GM19455 (cell line): ENCODE data around the gene MFSD6.

Source experiments
- ATAC-seq: cut with Tn5 transposase; IDR thresholded peaks from one replicate; pipeline ENCODE4 v1.9.1; 2021; ENCODE audit not compliant: unreplicated experiment

The MFSD6 gene

GRCh38 chr2:190435031-190435670 lies 27.0 kb downstream of the MFSD6 start:
- ATAC-seq: no peak

GRCh38 chr2:190436557-190436956 lies 28.4 kb downstream of the MFSD6 start:
- ATAC-seq: no peak

- no peak for ATAC-seq
Observed at GRCh38 chr2:190440113-190440512, 32.0 kb downstream of the MFSD6 start.

GRCh38 chr2:190441564-190441963 lies 33.4 kb downstream of the MFSD6 start:
- no peak for ATAC-seq

- ATAC-seq: no peak
Observed at GRCh38 chr2:190443055-190443454, 34.9 kb downstream of the MFSD6 start.

- ATAC-seq: no peak
Observed at GRCh38 chr2:190443778-190444481, 35.8 kb downstream of the MFSD6 start.

GRCh38 chr2:190444976-190445375 lies 36.8 kb downstream of the MFSD6 start:
- ATAC-seq: no peak

GRCh38 chr2:190446193-190446592 lies 38.0 kb downstream of the MFSD6 start:
- ATAC-seq: no peak

- no peak for ATAC-seq
Observed at GRCh38 chr2:190446750-190447516, 38.8 kb downstream of the MFSD6 start.

GRCh38 chr2:190447766-190448165 lies 39.6 kb downstream of the MFSD6 start:
- no peak for ATAC-seq

GRCh38 chr2:190449925-190450324 lies 41.8 kb downstream of the MFSD6 start:
- ATAC-seq: no peak

- ATAC-seq: no peak
Observed at GRCh38 chr2:190450363-190450762, 42.2 kb downstream of the MFSD6 start.

- ATAC-seq: no peak
Observed at GRCh38 chr2:190451561-190452176, 43.5 kb downstream of the MFSD6 start.

- no peak for ATAC-seq
Observed at GRCh38 chr2:190452433-190452832, 44.3 kb downstream of the MFSD6 start.

GRCh38 chr2:190454795-190455194 lies 46.6 kb downstream of the MFSD6 start:
- ATAC-seq: no peak

- no peak for ATAC-seq
Observed at GRCh38 chr2:190455358-190456095, 47.4 kb downstream of the MFSD6 start.

GRCh38 chr2:190456833-190457232 lies 48.7 kb downstream of the MFSD6 start:
- no peak for ATAC-seq

GRCh38 chr2:190457256-190457655 lies 49.1 kb downstream of the MFSD6 start:
- no peak for ATAC-seq

GRCh38 chr2:190458352-190459107 lies 50.4 kb downstream of the MFSD6 start:
- ATAC-seq: no peak

GRCh38 chr2:190459881-190460280 lies 51.7 kb downstream of the MFSD6 start:
- ATAC-seq: no peak
